Keratinocyte (primary cell): ENCODE measurements around the gene SLC8A1.

Experiments used
- EZH2 ChIP-seq: IDR thresholded peaks from one replicate; pipeline ENCODE4 v1.6.1; 2012; ENCODE audit warnings: inconsistent platforms, mild to moderate bottlenecking, low read length, moderate library complexity
- TF ChIP-seq, protein P1 (sequence below), 3 experiments: IDR thresholded peaks in 1 of 3; conservative IDR thresholded peaks in 1 of 3; optimal IDR thresholded peaks in 1 of 3; 2 replicates in 2 of 3; 3 replicates in 1 of 3; pipeline versions ENCODE3 to v1.5.1; 2011; ENCODE audit warnings: low read length in 3 of 3, mild to moderate bottlenecking in 3 of 3, moderate library complexity in 2 of 3, control low read depth in 1 of 3, inconsistent platforms in 1 of 3; ENCODE audit not compliant: insufficient read depth in 2 of 3; ENCODE audit errors: extremely low read depth in 1 of 3

DNA sequence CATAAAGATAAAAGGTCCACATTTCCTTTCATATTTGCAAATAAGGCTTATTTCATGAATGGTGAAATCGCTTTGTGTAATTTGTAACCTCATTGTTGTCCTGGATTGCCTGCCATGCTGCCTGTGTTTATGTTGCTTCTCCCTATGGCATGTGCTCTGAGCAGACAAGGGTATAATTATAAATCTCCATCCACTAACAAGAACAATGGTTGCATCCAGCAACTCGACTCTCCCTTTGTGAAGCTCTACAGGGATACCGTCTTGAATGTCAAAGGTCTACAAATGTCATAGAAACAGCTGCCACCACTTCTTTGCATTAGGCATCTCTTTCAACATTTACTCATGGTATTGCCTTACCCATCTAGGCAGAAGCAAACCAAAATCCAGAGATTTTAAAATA, 209.6 kb downstream of the SLC8A1 start:
- TF ChIP-seq, protein P1, sequence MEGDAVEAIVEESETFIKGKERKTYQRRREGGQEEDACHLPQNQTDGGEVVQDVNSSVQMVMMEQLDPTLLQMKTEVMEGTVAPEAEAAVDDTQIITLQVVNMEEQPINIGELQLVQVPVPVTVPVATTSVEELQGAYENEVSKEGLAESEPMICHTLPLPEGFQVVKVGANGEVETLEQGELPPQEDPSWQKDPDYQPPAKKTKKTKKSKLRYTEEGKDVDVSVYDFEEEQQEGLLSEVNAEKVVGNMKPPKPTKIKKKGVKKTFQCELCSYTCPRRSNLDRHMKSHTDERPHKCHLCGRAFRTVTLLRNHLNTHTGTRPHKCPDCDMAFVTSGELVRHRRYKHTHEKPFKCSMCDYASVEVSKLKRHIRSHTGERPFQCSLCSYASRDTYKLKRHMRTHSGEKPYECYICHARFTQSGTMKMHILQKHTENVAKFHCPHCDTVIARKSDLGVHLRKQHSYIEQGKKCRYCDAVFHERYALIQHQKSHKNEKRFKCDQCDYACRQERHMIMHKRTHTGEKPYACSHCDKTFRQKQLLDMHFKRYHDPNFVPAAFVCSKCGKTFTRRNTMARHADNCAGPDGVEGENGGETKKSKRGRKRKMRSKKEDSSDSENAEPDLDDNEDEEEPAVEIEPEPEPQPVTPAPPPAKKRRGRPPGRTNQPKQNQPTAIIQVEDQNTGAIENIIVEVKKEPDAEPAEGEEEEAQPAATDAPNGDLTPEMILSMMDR (optimal IDR thresholded peaks at IDR 0.05 in 1 of 3, IDR thresholded peaks at IDR 0.05 in 1 of 3, conservative IDR thresholded peaks at IDR 0.05 in 1 of 3; ENCODE audit: extremely low read depth in 1 of 3, insufficient read depth in 2 of 3, low read length in 3 of 3) = no peak
- TF ChIP-seq EZH2 = no peak
